SK-N-SH (cell line): ENCODE data around the gene ZBTB47. TPM values are rescaled to one million over a fixed set of nuclear protein-coding genes. Genes with fewer than 3 reads are reported as not detected.

Experiments used
- CTCF ChIA-PET: fragments of 300-600, 350-600 bp; formaldehyde crosslinking; extraction: SDS; loops from one replicate; lab custom pipeline; 2021; lab: Yijun Ruan, JAX
- POLR2A ChIA-PET: fragments of 350-600 bp; sonication (Branson Sonifier 250); formaldehyde crosslinking; extraction: SDS; loops from one replicate; lab custom pipeline; 2020; ENCODE audit warnings: antibody characterized with exemption, inconsistent platforms; lab: Yijun Ruan, JAX
- DNase-seq: peaks from one replicate; pipeline ENCODE4 v3.0.0; 2012
- H2AFZ ChIP-seq: fragments of 200-600 bp; sonication (generic); 2 replicates; pipeline ENCODE4 v1.8.1; 2016; ENCODE audit warnings: antibody characterized with exemption, mild to moderate bottlenecking, low read depth
- H3F3A ChIP-seq: fragments of 200-600 bp; sonication (generic); replicated peaks from 2 replicates; pipeline ENCODE3; 2016; ENCODE audit warnings: antibody characterized with exemption, mild to moderate bottlenecking; ENCODE audit not compliant: insufficient read depth
- H3K27ac ChIP-seq, 2 experiments: fragments of 200-500 bp in 1 of 2; fragments of 200-600 bp in 1 of 2; sonication (Bioruptor generic) in 1 of 2; sonication (generic), shearing (Covaris generic) in 1 of 2; 2 replicates each; pipeline versions ENCODE4 v1.5.1 to v1.6.1; 2014 to 2016; ENCODE audit warnings: low read depth in 2 of 2, inconsistent platforms in 1 of 2, low read length in 1 of 2, mild to moderate bottlenecking in 1 of 2, mixed read lengths in 1 of 2
- H3K27me3 ChIP-seq: fragments of 200-600 bp; sonication (generic), shearing (Covaris generic); 2 replicates; pipeline ENCODE4 v1.6.1; 2016; ENCODE audit warnings: mixed run types; ENCODE audit not compliant: insufficient read depth
- H3K36me3 ChIP-seq, 2 experiments: fragments of 200-500 bp in 1 of 2; fragments of 200-600 bp in 1 of 2; sonication (Bioruptor generic) in 1 of 2; sonication (generic) in 1 of 2; replicated peaks in 1 of 2; 2 replicates each; pipeline versions ENCODE3 to v1.5.1; 2014 to 2016; ENCODE audit warnings: low read length in 1 of 2, mild to moderate bottlenecking in 1 of 2; ENCODE audit not compliant: insufficient read depth in 2 of 2, control insufficient read depth in 1 of 2
- H3K4me1 ChIP-seq, 2 experiments: fragments of 200-500 bp in 1 of 2; fragments of 200-600 bp in 1 of 2; sonication (Bioruptor generic) in 1 of 2; sonication (generic), shearing (Covaris generic) in 1 of 2; 2 replicates each; pipeline versions ENCODE4 v1.5.1 to v1.6.1; 2014 to 2016; ENCODE audit warnings: low read depth in 1 of 2, low read length in 1 of 2, mixed run types in 1 of 2; ENCODE audit not compliant: insufficient read depth in 2 of 2, control insufficient read depth in 1 of 2
- H3K4me2 ChIP-seq: fragments of 200-600 bp; sonication (generic), shearing (Covaris generic); 2 replicates; pipeline ENCODE4 v1.6.1; 2017; ENCODE audit warnings: mixed run types
- H3K4me3 ChIP-seq, 2 experiments: fragments of 200-500 bp in 1 of 2; fragments of 200-600 bp in 1 of 2; sonication (Bioruptor generic) in 1 of 2; sonication (generic), shearing (Covaris generic) in 1 of 2; 2 replicates each; pipeline versions ENCODE4 v1.5.1 to v1.8.1; 2014 to 2016; ENCODE audit warnings: low read depth in 2 of 2, inconsistent platforms in 1 of 2, low read length in 1 of 2, mild to moderate bottlenecking in 1 of 2, mixed read lengths in 1 of 2, moderate library complexity in 1 of 2
- H3K79me2 ChIP-seq: fragments of 200-600 bp; sonication (generic); 2 replicates; pipeline ENCODE4 v1.8.1; 2017; ENCODE audit warnings: mild to moderate bottlenecking; ENCODE audit not compliant: insufficient read depth
- H3K9ac ChIP-seq: fragments of 200-600 bp; sonication (generic); 2 replicates; pipeline ENCODE4 v1.6.1; 2017; ENCODE audit warnings: mixed run types
- H3K9me2 ChIP-seq: fragments of 200-600 bp; sonication (generic); 2 replicates; pipeline ENCODE4 v1.6.1; 2017; ENCODE audit warnings: mixed run types
- H3K9me3 ChIP-seq: fragments of 200-600 bp; sonication (generic); 2 replicates; pipeline ENCODE4 v1.6.1; 2017; ENCODE audit warnings: mixed run types, mild to moderate bottlenecking, moderate library complexity
- H4K20me1 ChIP-seq: fragments of 200-600 bp; sonication (generic); 2 replicates; pipeline ENCODE4 v1.6.1; 2017; ENCODE audit warnings: mild to moderate bottlenecking, mixed run types; ENCODE audit not compliant: insufficient read depth
- CHD2 ChIP-seq: fragments of 150-350 bp; IDR thresholded peaks from 2 replicates; pipeline ENCODE4 v1.6.1; 2018; ENCODE audit warnings: low read length; ENCODE audit not compliant: partially characterized antibody
- FOXJ3 ChIP-seq: sonication (generic); formaldehyde crosslinking; IDR thresholded peaks from 2 replicates; pipeline ENCODE4 v1.5.1; 2020; ENCODE audit warnings: mild to moderate bottlenecking, missing genetic modification reagents
- GATA2 ChIP-seq: sonication (generic); formaldehyde crosslinking; IDR thresholded peaks from 2 replicates; pipeline ENCODE4 v1.5.0; 2020; ENCODE audit warnings: mild to moderate bottlenecking, missing genetic modification reagents
- JUND ChIP-seq: IDR thresholded peaks from 2 replicates; pipeline ENCODE4 v1.4.0; 2012
- MEF2A ChIP-seq: IDR thresholded peaks from 2 replicates; pipeline ENCODE4 v1.4.0; 2012; ENCODE audit warnings: low read depth, borderline replicate concordance
- REST ChIP-seq: IDR thresholded peaks from 2 replicates; pipeline ENCODE4 v1.6.1; 2012; ENCODE audit warnings: mild to moderate bottlenecking, low read depth, low read length, moderate library complexity
- TAF1 ChIP-seq: IDR thresholded peaks from 2 replicates; pipeline ENCODE4 v1.6.1; 2012; ENCODE audit warnings: low read depth, mild to moderate bottlenecking, low read length, moderate library complexity, borderline replicate concordance
- TCF12 ChIP-seq: IDR thresholded peaks from 2 replicates; pipeline ENCODE4 v1.4.0; 2012
- WGBS: methylation state at CpG from one replicate; pipeline ENCODE4 v1.1.6; 2017; ENCODE audit warnings: low lambda C conversion rate; 5-methylcytosine and 5-hydroxymethylcytosine counted together
- polyA plus RNA-seq, 3 experiments: library from polyadenylated mRNA; depleted of rRNA; stranded (reverse); fragments of >200 nt; gene quantifications; 2 replicates each; pipeline ENCODE4 v1.2.3, GENCODE V29; 2012
- TF ChIP-seq, protein P1 (sequence below): IDR thresholded peaks from 2 replicates; pipeline ENCODE4 v1.4.0; 2012; ENCODE audit warnings: low read depth, borderline replicate concordance
- TF ChIP-seq, protein P2 (sequence below): IDR thresholded peaks from 2 replicates; pipeline ENCODE4 v1.4.0; 2012; ENCODE audit warnings: low read depth

ZBTB47 gene
- polyA plus RNA-seq, 1 of the 3 experiments (the other 2 are of a cell fraction), result 9.9 TPM

DNA sequence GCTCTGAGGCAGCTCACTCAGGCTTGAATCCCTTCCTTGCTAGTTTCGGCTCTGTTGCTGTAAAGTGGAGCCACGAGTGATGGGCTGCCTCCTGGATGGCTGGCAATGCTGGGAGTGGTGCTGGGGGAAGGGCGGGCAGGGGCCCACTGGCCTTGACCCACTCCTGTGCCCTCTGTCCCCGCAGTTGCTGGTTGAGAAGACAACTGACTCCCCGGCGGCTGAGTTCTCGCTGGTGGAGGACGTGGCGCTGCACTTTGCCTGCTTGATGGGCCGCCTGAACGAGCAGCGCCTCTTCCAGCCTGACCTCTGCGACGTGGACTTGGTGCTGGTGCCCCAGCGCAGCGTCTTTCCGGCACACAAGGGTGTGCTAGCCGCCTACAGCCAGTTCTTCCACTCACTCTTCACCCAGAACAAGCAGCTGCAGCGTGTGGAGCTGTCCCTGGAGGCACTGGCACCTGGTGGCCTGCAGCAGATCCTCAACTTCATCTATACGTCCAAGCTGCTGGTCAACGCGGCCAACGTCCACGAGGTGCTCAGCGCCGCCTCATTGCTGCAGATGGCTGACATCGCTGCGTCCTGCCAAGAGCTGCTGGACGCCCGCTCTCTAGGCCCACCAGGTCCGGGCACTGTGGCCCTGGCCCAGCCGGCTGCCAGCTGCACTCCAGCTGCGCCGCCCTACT lies 4.7 kb downstream of the ZBTB47 start:
- no peak for DNase-seq
- TF ChIP-seq CHD2, result no peak
- TF ChIP-seq, protein P1, sequence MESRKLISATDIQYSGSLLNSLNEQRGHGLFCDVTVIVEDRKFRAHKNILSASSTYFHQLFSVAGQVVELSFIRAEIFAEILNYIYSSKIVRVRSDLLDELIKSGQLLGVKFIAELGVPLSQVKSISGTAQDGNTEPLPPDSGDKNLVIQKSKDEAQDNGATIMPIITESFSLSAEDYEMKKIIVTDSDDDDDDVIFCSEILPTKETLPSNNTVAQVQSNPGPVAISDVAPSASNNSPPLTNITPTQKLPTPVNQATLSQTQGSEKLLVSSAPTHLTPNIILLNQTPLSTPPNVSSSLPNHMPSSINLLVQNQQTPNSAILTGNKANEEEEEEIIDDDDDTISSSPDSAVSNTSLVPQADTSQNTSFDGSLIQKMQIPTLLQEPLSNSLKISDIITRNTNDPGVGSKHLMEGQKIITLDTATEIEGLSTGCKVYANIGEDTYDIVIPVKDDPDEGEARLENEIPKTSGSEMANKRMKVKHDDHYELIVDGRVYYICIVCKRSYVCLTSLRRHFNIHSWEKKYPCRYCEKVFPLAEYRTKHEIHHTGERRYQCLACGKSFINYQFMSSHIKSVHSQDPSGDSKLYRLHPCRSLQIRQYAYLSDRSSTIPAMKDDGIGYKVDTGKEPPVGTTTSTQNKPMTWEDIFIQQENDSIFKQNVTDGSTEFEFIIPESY, result no peak
- no peak for TF ChIP-seq MEF2A
- TF ChIP-seq TCF12, result no peak
- TF ChIP-seq TAF1, result no peak
- no peak for TF ChIP-seq REST
- TF ChIP-seq FOXJ3 (CRISPR knock-in tag), result no peak
- TF ChIP-seq, protein P2, sequence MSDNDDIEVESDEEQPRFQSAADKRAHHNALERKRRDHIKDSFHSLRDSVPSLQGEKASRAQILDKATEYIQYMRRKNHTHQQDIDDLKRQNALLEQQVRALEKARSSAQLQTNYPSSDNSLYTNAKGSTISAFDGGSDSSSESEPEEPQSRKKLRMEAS, result no peak
- TF ChIP-seq JUND, result no peak
- TF ChIP-seq GATA2, result no peak
- peaks cover 8% of the 10 kb centered on the region; the same call in 1 of the 2 replicates for H4K20me1 ChIP-seq
- peaks cover 34% of the 10 kb centered on the region; the same call in 1 of the 2 replicates for H3K79me2 ChIP-seq
- H2AFZ ChIP-seq, result no peak overlapping the region
- H3K4me2 ChIP-seq, result no peak overlapping the region
- CTCF ChIA-PET, result interaction anchor here (0.5 to 1.1 kb wide), 3 partner anchors 12 to 87 kb away, joined by 3 to 4 read pairs (median 3); no protein-coding TSS in a partner anchor
- no peak overlapping the region for H3K4me3 ChIP-seq
- POLR2A ChIA-PET, result no interaction called here
- H3F3A ChIP-seq, result no peaks in the 10 kb centered on the region
- peaks cover 0 to 27% of the 10 kb centered on the region in 2 experiments for H3K36me3 ChIP-seq
- no peak overlapping the region for H3K27ac ChIP-seq
- H3K9ac ChIP-seq, result no peak overlapping the region
- H3K4me1 ChIP-seq, result peaks cover 4 to 20% of the 10 kb centered on the region in 2 experiments; a peak in 1 of 4 replicates
- H3K9me2 ChIP-seq, result no peaks in the 10 kb centered on the region
- 97% methylated on average over 5 of the region's 34 CpGs for WGBS
- no peaks in the 10 kb centered on the region for H3K27me3 ChIP-seq
- no peaks in the 10 kb centered on the region for H3K9me3 ChIP-seq
